K562 (cell line): ENCODE measurements around the gene SIRT3. TPM values are rescaled to one million over a fixed set of nuclear protein-coding genes. Genes with fewer than 3 reads are reported as not detected.

Experiments used
- CBX3 ChIP-seq, 2 experiments: IDR thresholded peaks; 1 replicate in 1 of 2; 2 replicates in 1 of 2; pipeline ENCODE4 v1.6.1; 2012; ENCODE audit warnings: inconsistent platforms in 2 of 2, low read length in 2 of 2, borderline replicate concordance in 1 of 2, control low read depth in 1 of 2
- ELF1 ChIP-seq: fragments of 200-800 bp; sonication (Bioruptor generic); IDR thresholded peaks from 2 replicates; pipeline ENCODE4 v1.6.1; 2016; ENCODE audit warnings: missing genetic modification characterization, missing compliant biosample characterization
- L3MBTL2 ChIP-seq: fragments of 450-650 bp; IDR thresholded peaks from 2 replicates; pipeline ENCODE4 v1.6.1; 2016; ENCODE audit warnings: mild to moderate bottlenecking, moderate library complexity
- PCBP1 ChIP-seq: fragments of 200-400 bp; formaldehyde crosslinking; IDR thresholded peaks from 2 replicates; pipeline ENCODE4 v1.6.1; 2018; ENCODE audit warnings: mild to moderate bottlenecking, low read depth, low read length; ENCODE audit not compliant: poor library complexity, severe bottlenecking
- PHF8 ChIP-seq: fragments of 200-600 bp; sonication (generic); IDR thresholded peaks from 2 replicates; pipeline ENCODE4 v1.6.1; 2012; ENCODE audit warnings: mixed run types, mild to moderate bottlenecking, inconsistent platforms, low read length, moderate library complexity, borderline replicate concordance
- POLR2B ChIP-seq: fragments of 450-650 bp; IDR thresholded peaks from 2 replicates; pipeline ENCODE4 v1.6.1; 2018; ENCODE audit warnings: low read depth; ENCODE audit not compliant: partially characterized antibody
- SUPT5H ChIP-seq: fragments of 450-650 bp; IDR thresholded peaks from 2 replicates; pipeline ENCODE4 v1.6.1; 2016
- ZFP1 ChIP-seq: fragments of 450-650 bp; formaldehyde crosslinking; IDR thresholded peaks from 2 replicates; pipeline ENCODE4 v1.4.0; 2020; ENCODE audit warnings: mild to moderate bottlenecking, mixed read lengths
- ZNF174 ChIP-seq: fragments of 250-450 bp; sonication (Bioruptor Pico); IDR thresholded peaks from 2 replicates; pipeline ENCODE4 v1.4.0; 2020; ENCODE audit warnings: mild to moderate bottlenecking
- ZNF263 ChIP-seq: sonication (generic); formaldehyde crosslinking; IDR thresholded peaks from 2 replicates; pipeline ENCODE4 v1.8.0; 2022; ENCODE audit warnings: mild to moderate bottlenecking, missing genetic modification reagents, borderline replicate concordance
- ZNF395 ChIP-seq: fragments of 200-800 bp; sonication (Bioruptor generic); IDR thresholded peaks from 2 replicates; pipeline ENCODE4 v1.6.1; 2017; ENCODE audit warnings: missing genetic modification characterization, missing compliant biosample characterization
- polyA plus RNA-seq, 8 experiments: library from polyadenylated mRNA; depleted of rRNA in 4 of 8; stranded (reverse) in 5 of 8; unstranded in 3 of 8; fragments of >200 nt; fragmentation: Nextera tagmentation in 2 of 8; fragmentation: Illumina TruSeq in 1 of 8; extraction: Ambion mirVana in 2 of 8; extraction: Trizol in 1 of 8; gene quantifications; 2 replicates each; pipeline versions ENCODE4 v1.2.1 to v1.2.3, GENCODE V29; 2011 to 2014; ENCODE audit warnings: inconsistent platforms in 1 of 8, missing spikeins in 1 of 8
- total RNA-seq, 7 experiments: library from RNA; depleted of rRNA in 6 of 7; stranded (reverse); fragments of >200 nt in 6 of 7; fragmentation: Illumina TruSeq in 2 of 7; extraction: Trizol in 2 of 7; gene quantifications; 2 replicates each; pipeline versions ENCODE4 v1.2.1 to v1.2.3, GENCODE V29; 2011 to 2021; ENCODE audit warnings: low replicate concordance in 1 of 7
- TF ChIP-seq, protein P1 (sequence below): fragments of 450-650 bp; IDR thresholded peaks from 2 replicates; pipeline ENCODE4 v1.6.1; 2016; ENCODE audit warnings: mild to moderate bottlenecking, moderate library complexity
- TF ChIP-seq, protein P2 (sequence below): fragments of 200-800 bp; sonication (Bioruptor generic); IDR thresholded peaks from 2 replicates; pipeline ENCODE4 v1.6.1; 2017; ENCODE audit warnings: missing genetic modification characterization, missing compliant biosample characterization

Gene SIRT3
- total and polyA plus RNA-seq, 9 of the 15 experiments (the other 6 are each of a cell fraction or from before 2014, with no cell fraction given): 1.9 to 27.5 (median 14.5) TPM

- TF ChIP-seq, protein P1, sequence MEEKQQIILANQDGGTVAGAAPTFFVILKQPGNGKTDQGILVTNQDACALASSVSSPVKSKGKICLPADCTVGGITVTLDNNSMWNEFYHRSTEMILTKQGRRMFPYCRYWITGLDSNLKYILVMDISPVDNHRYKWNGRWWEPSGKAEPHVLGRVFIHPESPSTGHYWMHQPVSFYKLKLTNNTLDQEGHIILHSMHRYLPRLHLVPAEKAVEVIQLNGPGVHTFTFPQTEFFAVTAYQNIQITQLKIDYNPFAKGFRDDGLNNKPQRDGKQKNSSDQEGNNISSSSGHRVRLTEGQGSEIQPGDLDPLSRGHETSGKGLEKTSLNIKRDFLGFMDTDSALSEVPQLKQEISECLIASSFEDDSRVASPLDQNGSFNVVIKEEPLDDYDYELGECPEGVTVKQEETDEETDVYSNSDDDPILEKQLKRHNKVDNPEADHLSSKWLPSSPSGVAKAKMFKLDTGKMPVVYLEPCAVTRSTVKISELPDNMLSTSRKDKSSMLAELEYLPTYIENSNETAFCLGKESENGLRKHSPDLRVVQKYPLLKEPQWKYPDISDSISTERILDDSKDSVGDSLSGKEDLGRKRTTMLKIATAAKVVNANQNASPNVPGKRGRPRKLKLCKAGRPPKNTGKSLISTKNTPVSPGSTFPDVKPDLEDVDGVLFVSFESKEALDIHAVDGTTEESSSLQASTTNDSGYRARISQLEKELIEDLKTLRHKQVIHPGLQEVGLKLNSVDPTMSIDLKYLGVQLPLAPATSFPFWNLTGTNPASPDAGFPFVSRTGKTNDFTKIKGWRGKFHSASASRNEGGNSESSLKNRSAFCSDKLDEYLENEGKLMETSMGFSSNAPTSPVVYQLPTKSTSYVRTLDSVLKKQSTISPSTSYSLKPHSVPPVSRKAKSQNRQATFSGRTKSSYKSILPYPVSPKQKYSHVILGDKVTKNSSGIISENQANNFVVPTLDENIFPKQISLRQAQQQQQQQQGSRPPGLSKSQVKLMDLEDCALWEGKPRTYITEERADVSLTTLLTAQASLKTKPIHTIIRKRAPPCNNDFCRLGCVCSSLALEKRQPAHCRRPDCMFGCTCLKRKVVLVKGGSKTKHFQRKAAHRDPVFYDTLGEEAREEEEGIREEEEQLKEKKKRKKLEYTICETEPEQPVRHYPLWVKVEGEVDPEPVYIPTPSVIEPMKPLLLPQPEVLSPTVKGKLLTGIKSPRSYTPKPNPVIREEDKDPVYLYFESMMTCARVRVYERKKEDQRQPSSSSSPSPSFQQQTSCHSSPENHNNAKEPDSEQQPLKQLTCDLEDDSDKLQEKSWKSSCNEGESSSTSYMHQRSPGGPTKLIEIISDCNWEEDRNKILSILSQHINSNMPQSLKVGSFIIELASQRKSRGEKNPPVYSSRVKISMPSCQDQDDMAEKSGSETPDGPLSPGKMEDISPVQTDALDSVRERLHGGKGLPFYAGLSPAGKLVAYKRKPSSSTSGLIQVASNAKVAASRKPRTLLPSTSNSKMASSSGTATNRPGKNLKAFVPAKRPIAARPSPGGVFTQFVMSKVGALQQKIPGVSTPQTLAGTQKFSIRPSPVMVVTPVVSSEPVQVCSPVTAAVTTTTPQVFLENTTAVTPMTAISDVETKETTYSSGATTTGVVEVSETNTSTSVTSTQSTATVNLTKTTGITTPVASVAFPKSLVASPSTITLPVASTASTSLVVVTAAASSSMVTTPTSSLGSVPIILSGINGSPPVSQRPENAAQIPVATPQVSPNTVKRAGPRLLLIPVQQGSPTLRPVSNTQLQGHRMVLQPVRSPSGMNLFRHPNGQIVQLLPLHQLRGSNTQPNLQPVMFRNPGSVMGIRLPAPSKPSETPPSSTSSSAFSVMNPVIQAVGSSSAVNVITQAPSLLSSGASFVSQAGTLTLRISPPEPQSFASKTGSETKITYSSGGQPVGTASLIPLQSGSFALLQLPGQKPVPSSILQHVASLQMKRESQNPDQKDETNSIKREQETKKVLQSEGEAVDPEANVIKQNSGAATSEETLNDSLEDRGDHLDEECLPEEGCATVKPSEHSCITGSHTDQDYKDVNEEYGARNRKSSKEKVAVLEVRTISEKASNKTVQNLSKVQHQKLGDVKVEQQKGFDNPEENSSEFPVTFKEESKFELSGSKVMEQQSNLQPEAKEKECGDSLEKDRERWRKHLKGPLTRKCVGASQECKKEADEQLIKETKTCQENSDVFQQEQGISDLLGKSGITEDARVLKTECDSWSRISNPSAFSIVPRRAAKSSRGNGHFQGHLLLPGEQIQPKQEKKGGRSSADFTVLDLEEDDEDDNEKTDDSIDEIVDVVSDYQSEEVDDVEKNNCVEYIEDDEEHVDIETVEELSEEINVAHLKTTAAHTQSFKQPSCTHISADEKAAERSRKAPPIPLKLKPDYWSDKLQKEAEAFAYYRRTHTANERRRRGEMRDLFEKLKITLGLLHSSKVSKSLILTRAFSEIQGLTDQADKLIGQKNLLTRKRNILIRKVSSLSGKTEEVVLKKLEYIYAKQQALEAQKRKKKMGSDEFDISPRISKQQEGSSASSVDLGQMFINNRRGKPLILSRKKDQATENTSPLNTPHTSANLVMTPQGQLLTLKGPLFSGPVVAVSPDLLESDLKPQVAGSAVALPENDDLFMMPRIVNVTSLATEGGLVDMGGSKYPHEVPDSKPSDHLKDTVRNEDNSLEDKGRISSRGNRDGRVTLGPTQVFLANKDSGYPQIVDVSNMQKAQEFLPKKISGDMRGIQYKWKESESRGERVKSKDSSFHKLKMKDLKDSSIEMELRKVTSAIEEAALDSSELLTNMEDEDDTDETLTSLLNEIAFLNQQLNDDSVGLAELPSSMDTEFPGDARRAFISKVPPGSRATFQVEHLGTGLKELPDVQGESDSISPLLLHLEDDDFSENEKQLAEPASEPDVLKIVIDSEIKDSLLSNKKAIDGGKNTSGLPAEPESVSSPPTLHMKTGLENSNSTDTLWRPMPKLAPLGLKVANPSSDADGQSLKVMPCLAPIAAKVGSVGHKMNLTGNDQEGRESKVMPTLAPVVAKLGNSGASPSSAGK: peak; percentile 76; the same call in 1 of the 2 replicates
- TF ChIP-seq ZNF395 (CRISPR knock-in tag) (0 out of 2 replicates have a peak, but pooled peaks have one; percentile 26), L3MBTL2 (peak; percentile 79; the same call in 1 of the 2 replicates), SUPT5H (peak; percentile 20; the same call in 1 of the 2 replicates), CBX3 (IDR thresholded peaks at IDR 0.05; ENCODE audit: borderline replicate concordance in 1 of 2, low read length in 2 of 2) (0 out of 3 replicates have a peak, but pooled peaks of 1 of the 2 experiments have one; percentile 42), ZNF263 (CRISPR knock-in tag) (peak; percentile 97), PCBP1 (peak; percentile 87), ZNF174 (CRISPR knock-in tag) (no peak), ELF1 (tag) (0 out of 2 replicates have a peak, but pooled peaks have one; percentile 35), ZFP1 (CRISPR knock-in tag) (0 out of 2 replicates have a peak, but pooled peaks have one; percentile 3), POLR2B (peak; percentile 13), PHF8 (peak; percentile 27; the same call in 1 of the 2 replicates)
- TF ChIP-seq, protein P2, sequence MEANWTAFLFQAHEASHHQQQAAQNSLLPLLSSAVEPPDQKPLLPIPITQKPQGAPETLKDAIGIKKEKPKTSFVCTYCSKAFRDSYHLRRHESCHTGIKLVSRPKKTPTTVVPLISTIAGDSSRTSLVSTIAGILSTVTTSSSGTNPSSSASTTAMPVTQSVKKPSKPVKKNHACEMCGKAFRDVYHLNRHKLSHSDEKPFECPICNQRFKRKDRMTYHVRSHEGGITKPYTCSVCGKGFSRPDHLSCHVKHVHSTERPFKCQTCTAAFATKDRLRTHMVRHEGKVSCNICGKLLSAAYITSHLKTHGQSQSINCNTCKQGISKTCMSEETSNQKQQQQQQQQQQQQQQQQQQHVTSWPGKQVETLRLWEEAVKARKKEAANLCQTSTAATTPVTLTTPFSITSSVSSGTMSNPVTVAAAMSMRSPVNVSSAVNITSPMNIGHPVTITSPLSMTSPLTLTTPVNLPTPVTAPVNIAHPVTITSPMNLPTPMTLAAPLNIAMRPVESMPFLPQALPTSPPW: peak; percentile 91
These were observed 31.4 kb upstream of the SIRT3 start (continued) for GRCh38 chr11:267491-267994.
